Endothelial cell of umbilical vein (primary cell): ENCODE results near the gene EGLN1. TPM values are rescaled to one million over a fixed set of nuclear protein-coding genes. Genes with fewer than 3 reads are reported as not detected.

Experiments
- BruUV-seq: library from RNA; stranded (reverse); fragments of 400-500 nt; replicated peaks from 2 replicates; lab custom pipeline; 2021; lab: Mats Ljungman, UMichigan
- CTCF ChIA-PET: fragments of 300-600, 350-600 bp; sonication (Branson Sonifier 250); formaldehyde crosslinking; loops from one replicate; lab custom pipeline; 2021; ENCODE audit warnings: antibody characterized with exemption, inconsistent platforms; lab: Charles Lee
- POLR2A ChIA-PET: fragments of 300-600, 350-600 bp; sonication (Branson Sonifier 250); formaldehyde crosslinking; loops from one replicate; lab custom pipeline; 2021; ENCODE audit warnings: antibody characterized with exemption, inconsistent platforms; lab: Charles Lee
- DNase-seq: peaks from one replicate; pipeline ENCODE4 v3.0.0-alpha.2; 2011; ENCODE audit warnings: low read depth, low spot score
- FAIRE-seq: peaks from 2 replicates; lab custom pipeline; 2011; peaks lifted over from hg19 to GRCh38; lab: Jason Lieb, UNC
- H2AFZ ChIP-seq: 2 replicates; pipeline ENCODE4 v1.6.0; 2012; ENCODE audit warnings: low read depth, low read length, control low read depth, inconsistent platforms
- H3K27ac ChIP-seq: 2 replicates; pipeline ENCODE4 v1.5.1; 2011; ENCODE audit warnings: low read depth, mild to moderate bottlenecking, control low read depth, low read length, moderate library complexity; ENCODE audit not compliant: insufficient read depth
- H3K27me3 ChIP-seq, 2 experiments: 2 replicates each; pipeline versions ENCODE4 v1.6.0 to v1.6.1; 2011; ENCODE audit warnings: low read length in 2 of 2, mixed read lengths in 1 of 2; ENCODE audit not compliant: control insufficient read depth in 2 of 2, insufficient read depth in 2 of 2
- H3K36me3 ChIP-seq, 2 experiments: 2 replicates in 1 of 2; 3 replicates in 1 of 2; pipeline ENCODE4 v1.5.1; 2011; ENCODE audit warnings: low read length in 2 of 2, mild to moderate bottlenecking in 1 of 2, moderate library complexity in 1 of 2; ENCODE audit not compliant: control insufficient read depth in 2 of 2, insufficient read depth in 2 of 2; ENCODE audit errors: extremely low read depth in 1 of 2
- H3K4me1 ChIP-seq: 3 replicates; pipeline ENCODE4 v1.5.1; 2011; ENCODE audit warnings: mild to moderate bottlenecking, low read length; ENCODE audit not compliant: control insufficient read depth, insufficient read depth; ENCODE audit errors: extremely low read depth
- H3K4me2 ChIP-seq: 2 replicates; pipeline ENCODE4 v1.6.1; 2011; ENCODE audit warnings: low read length, control low read depth, mixed read lengths; ENCODE audit not compliant: insufficient read depth
- H3K4me3 ChIP-seq, 3 experiments: fragments of 200-600 bp in 1 of 3; sonication (generic), shearing (Covaris generic) in 1 of 3; replicated peaks in 1 of 3; 2 replicates each; pipeline ENCODE4 v1.5.1; 2011 to 2016; ENCODE audit warnings: control low read depth in 3 of 3, low read length in 3 of 3, mild to moderate bottlenecking in 2 of 3, inconsistent platforms in 1 of 3, low read depth in 1 of 3, moderate library complexity in 1 of 3; ENCODE audit not compliant: insufficient read depth in 1 of 3
- H3K79me2 ChIP-seq: 2 replicates; pipeline ENCODE4 v1.6.0; 2012; ENCODE audit warnings: low read length, inconsistent platforms; ENCODE audit not compliant: control insufficient read depth, insufficient read depth
- H3K9ac ChIP-seq: replicated peaks from 2 replicates; pipeline ENCODE3; 2011; ENCODE audit warnings: low read length, control low read depth; ENCODE audit not compliant: insufficient read depth; ENCODE audit errors: extremely low read depth
- H3K9me1 ChIP-seq: replicated peaks from 3 replicates; pipeline ENCODE4 v1.6.0; 2011; ENCODE audit warnings: mild to moderate bottlenecking, low read length; ENCODE audit not compliant: control insufficient read depth, insufficient read depth; ENCODE audit errors: extremely low read depth
- H3K9me3 ChIP-seq: replicated peaks from 2 replicates; pipeline ENCODE4 v1.5.1; 2012; ENCODE audit warnings: low read length, inconsistent platforms; ENCODE audit not compliant: control insufficient read depth, insufficient read depth
- H4K20me1 ChIP-seq: replicated peaks from 2 replicates; pipeline ENCODE3; 2011; ENCODE audit warnings: mild to moderate bottlenecking, low read length; ENCODE audit not compliant: control insufficient read depth, insufficient read depth; ENCODE audit errors: extremely low read depth
- CTCF ChIP-seq, 2 donors: IDR thresholded peaks; 1 replicate in 1 of 2; 2 replicates in 1 of 2; pipeline ENCODE4 v1.5.1; 2011; ENCODE audit warnings: low read length in 2 of 2, mild to moderate bottlenecking in 2 of 2, moderate library complexity in 2 of 2, control low read depth in 1 of 2, inconsistent platforms in 1 of 2, low read depth in 1 of 2; ENCODE audit not compliant: insufficient read depth in 1 of 2; ENCODE audit errors: extremely low read depth in 1 of 2
- EZH2 ChIP-seq: IDR thresholded peaks from 2 replicates; pipeline ENCODE4 v1.6.1; 2012; ENCODE audit warnings: borderline replicate concordance, low read depth, mild to moderate bottlenecking, moderate library complexity, low read length, inconsistent platforms; ENCODE audit not compliant: severe bottlenecking
- FOS ChIP-seq: IDR thresholded peaks from 2 replicates; pipeline ENCODE4 v1.6.1; 2011; ENCODE audit warnings: mild to moderate bottlenecking, low read length, moderate library complexity, borderline replicate concordance; ENCODE audit not compliant: insufficient read depth
- GATA2 ChIP-seq: IDR thresholded peaks from 2 replicates; pipeline ENCODE4 v1.7.0; 2011; ENCODE audit warnings: low read depth, mild to moderate bottlenecking, moderate library complexity, mixed read lengths, low read length; ENCODE audit not compliant: insufficient read length, insufficient read depth
- JUN ChIP-seq: IDR thresholded peaks from 2 replicates; pipeline ENCODE4 v1.6.1; 2011; ENCODE audit warnings: borderline replicate concordance, low read depth; ENCODE audit not compliant: insufficient read length, insufficient read depth
- MAX ChIP-seq: IDR thresholded peaks from 2 replicates; pipeline ENCODE4 v1.6.1; 2011; ENCODE audit not compliant: insufficient read depth, insufficient read length
- MYC ChIP-seq: IDR thresholded peaks from one replicate; pipeline ENCODE4 v1.6.1; 2011; ENCODE audit warnings: mild to moderate bottlenecking, low read depth, low read length
- POLR2A ChIP-seq: IDR thresholded peaks from 2 replicates; pipeline ENCODE4 v1.6.1; 2012; ENCODE audit warnings: low read depth, mild to moderate bottlenecking, control low read depth, low read length
- POLR2AphosphoS5 ChIP-seq: IDR thresholded peaks from 2 replicates; pipeline ENCODE4 v1.6.1; 2012; ENCODE audit warnings: low read depth, mild to moderate bottlenecking, control low read depth, low read length, moderate library complexity; ENCODE audit not compliant: insufficient read depth
- dilution Hi-C: fragments of 300-500 bp; cut with MboI; formaldehyde crosslinking; loops from one replicate; pipeline ENCODE4 v1.15.0; 2019; ENCODE audit warnings: low sequenced_read_pairs; ENCODE audit not compliant: extremely low pct_ligation_motif_present
- intact Hi-C: fragments of 100-400 bp; cut with micrococcal nuclease; formaldehyde crosslinking; loops from one replicate; pipeline ENCODE4 v1.10.0; 2022
- polyA plus RNA-seq, 4 experiments: library from polyadenylated mRNA; depleted of rRNA in 3 of 4; stranded (reverse) in 3 of 4; unstranded in 1 of 4; fragments of >200 nt; gene quantifications; 2 replicates each; pipeline versions ENCODE4 v1.2.1 to v1.2.3, GENCODE V29; 2011 to 2012; ENCODE audit warnings: missing spikeins in 1 of 4
- total RNA-seq: library from RNA; stranded (reverse); gene quantifications from 2 replicates; pipeline ENCODE4 v1.2.3, GENCODE V29; 2021

EGLN1 gene
- total and polyA plus RNA-seq, 2 donors (not counting 3 experiments of a cell fraction or from before 2014, with no cell fraction given) = 13.7 to 38.1 TPM

GRCh38 chr1:231385416-231385748, 36.7 kb downstream of the EGLN1 start:
- no peaks in the 10 kb centered on the region for H4K20me1 ChIP-seq
- no TSS peak for BruUV-seq
- H3K4me3 ChIP-seq = no peak overlapping the region
- no peak for DNase-seq
- intact Hi-C loops = loop anchor here (1.0 kb wide), 1 partner anchor 8 kb away; no protein-coding TSS in a partner anchor
- no peaks in the 10 kb centered on the region for H3K36me3 ChIP-seq
- POLR2A ChIA-PET = interaction anchor here (0.7 kb wide), 1 partner anchor 8 kb away, joined by 4 read pairs; no protein-coding TSS in a partner anchor
- no peaks in the 10 kb centered on the region for H3K9me1 ChIP-seq
- no peak overlapping the region for H3K9ac ChIP-seq
- H3K79me2 ChIP-seq = peaks cover 66% of the 10 kb centered on the region
- CTCF ChIA-PET = interaction anchor here (1.1 kb wide), 1 partner anchor 9 kb away, joined by 3 read pairs; no protein-coding TSS in a partner anchor
- no peak overlapping the region for H2AFZ ChIP-seq
- no peaks in the 10 kb centered on the region for H3K27me3 ChIP-seq
- peaks cover 29% of the 10 kb centered on the region for H3K4me1 ChIP-seq
- dilution Hi-C loops = no loop called here
- H3K27ac ChIP-seq = no peak overlapping the region
- H3K4me2 ChIP-seq = no peak overlapping the region
- TF ChIP-seq POLR2A (no peak), JUN (no peak), EZH2 (no peak), FOS (no peak), POLR2AphosphoS5 (no peak), MYC (no peak), MAX (no peak), CTCF (IDR thresholded peaks at IDR 0.05; ENCODE audit: extremely low read depth in 1 of 2, insufficient read depth in 1 of 2, low read depth in 1 of 2, low read length in 2 of 2) (no peak), GATA2 (no peak)
- FAIRE-seq = no peak
- no peaks in the 10 kb centered on the region for H3K9me3 ChIP-seq
